ENCODE data around the gene FBLN1. TPM values are rescaled to one million over a fixed set of nuclear protein-coding genes. Genes with fewer than 3 reads are reported as not detected.

The FBLN1 gene
- total RNA-seq, 1 donor from 2014 or later: not detected

GRCh38 chr22:45543243-45543642 is 40.6 kb downstream of the FBLN1 start:
- Mint-ChIP-seq H3K27me3 (peaks cover 2% of the 10 kb centered on the region), H3K4me1 (peaks cover 19% of the 10 kb centered on the region), H3K27ac (no peak overlapping the region), H3K36me3 (ENCODE audit: low read depth) (no peaks in the 10 kb centered on the region), H3K9me3 (no peaks in the 10 kb centered on the region), H3K4me3 (no peak overlapping the region)
- DNase-seq (no peak), ATAC-seq (ENCODE audit: low read depth) (no peak)
- ChIA-PET POLR2A (no interaction called here), CTCF (no interaction called here)
- no peak for TF ChIP-seq CTCF (IDR thresholded peaks at IDR 0.05)
- intact Hi-C loops (cut with micrococcal nuclease): no loop called here

GRCh38 chr22:45544588-45545170 is 42.0 kb downstream of the FBLN1 start:
- no peak for TF ChIP-seq CTCF (IDR thresholded peaks at IDR 0.05)
- H3K27me3 Mint-ChIP-seq: peaks cover 2% of the 10 kb centered on the region
- DNase-seq: no peak
- H3K4me1 Mint-ChIP-seq: peaks cover 19% of the 10 kb centered on the region
- POLR2A ChIA-PET: no interaction called here
- no peak overlapping the region for H3K4me3 Mint-ChIP-seq
- CTCF ChIA-PET: no interaction called here
- no peak overlapping the region for H3K27ac Mint-ChIP-seq
- no peaks in the 10 kb centered on the region for H3K9me3 Mint-ChIP-seq
- intact Hi-C loops (cut with micrococcal nuclease): no loop called here
- no peak for ATAC-seq (ENCODE audit: low read depth)
- no peaks in the 10 kb centered on the region for H3K36me3 Mint-ChIP-seq (ENCODE audit: low read depth)

DNA sequence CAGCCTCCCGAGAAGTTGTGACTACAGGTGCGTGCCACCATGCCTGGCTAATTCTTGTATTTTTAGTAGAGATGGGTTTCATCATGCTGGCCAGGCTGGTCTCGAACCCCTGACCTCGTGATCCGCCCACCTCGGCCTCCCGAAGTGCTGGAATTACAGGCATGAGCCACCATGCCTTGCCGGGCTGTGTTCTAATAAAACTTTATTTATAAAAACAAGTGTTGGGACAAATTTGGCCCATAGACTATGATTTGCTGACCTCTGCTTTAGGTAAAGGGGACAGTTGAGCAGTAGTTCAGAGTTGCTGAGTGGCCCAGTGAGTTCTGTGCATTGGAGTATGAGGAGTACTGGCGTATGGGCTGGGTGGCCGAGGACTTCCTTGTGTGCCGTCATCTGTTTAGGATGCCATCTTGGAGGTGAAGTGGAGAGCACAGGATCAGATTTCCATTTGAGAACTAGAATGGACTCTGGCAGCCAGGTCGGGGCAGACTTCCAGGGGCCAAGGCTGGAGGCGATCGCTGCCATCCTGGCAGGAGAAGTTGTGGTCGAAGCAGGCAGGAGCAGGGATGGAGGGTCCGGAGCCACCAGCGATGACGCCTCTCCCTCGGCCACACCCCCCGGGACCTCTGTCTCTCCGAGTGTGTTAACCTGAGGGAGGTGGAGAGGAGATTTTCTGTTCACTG is 43.8 kb downstream of the FBLN1 start:
- Mint-ChIP-seq H3K36me3 (ENCODE audit: low read depth) (no peaks in the 10 kb centered on the region), H3K27me3 (peaks cover 5% of the 10 kb centered on the region), H3K9me3 (no peaks in the 10 kb centered on the region), H3K27ac (no peak overlapping the region), H3K4me3 (no peak overlapping the region), H3K4me1 (peaks cover 14% of the 10 kb centered on the region)
- intact Hi-C loops (cut with micrococcal nuclease): no loop called here
- CTCF ChIA-PET: no interaction called here
- DNase-seq (no peak), ATAC-seq (ENCODE audit: low read depth) (no peak)
- POLR2A ChIA-PET: no interaction called here
- no peak for TF ChIP-seq CTCF (IDR thresholded peaks at IDR 0.05)

DNA sequence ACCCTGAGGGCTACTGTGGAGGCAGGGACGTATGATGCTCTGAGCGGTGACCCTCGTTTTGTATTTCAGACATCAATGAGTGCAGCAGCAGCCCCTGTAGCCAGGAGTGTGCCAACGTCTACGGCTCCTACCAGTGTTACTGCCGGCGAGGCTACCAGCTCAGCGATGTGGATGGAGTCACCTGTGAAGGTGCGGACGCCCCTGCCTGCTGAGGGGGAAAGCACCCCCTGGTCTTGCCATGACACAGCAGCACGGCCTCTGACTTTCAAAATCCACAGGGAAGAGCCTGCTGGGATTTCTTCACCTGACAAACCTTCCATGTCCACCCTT is 44.3 kb downstream of the FBLN1 start:
- ATAC-seq (ENCODE audit: low read depth): no peak
- no peak for DNase-seq
- peaks cover 14% of the 10 kb centered on the region for H3K4me1 Mint-ChIP-seq
- ChIA-PET POLR2A (no interaction called here), CTCF (no interaction called here)
- no peak overlapping the region for H3K27ac Mint-ChIP-seq
- no peaks in the 10 kb centered on the region for H3K36me3 Mint-ChIP-seq (ENCODE audit: low read depth)
- H3K27me3 Mint-ChIP-seq: peaks cover 5% of the 10 kb centered on the region
- intact Hi-C loops (cut with micrococcal nuclease): no loop called here
- TF ChIP-seq CTCF (IDR thresholded peaks at IDR 0.05): no peak
- no peaks in the 10 kb centered on the region for H3K9me3 Mint-ChIP-seq
- no peak overlapping the region for H3K4me3 Mint-ChIP-seq

DNA sequence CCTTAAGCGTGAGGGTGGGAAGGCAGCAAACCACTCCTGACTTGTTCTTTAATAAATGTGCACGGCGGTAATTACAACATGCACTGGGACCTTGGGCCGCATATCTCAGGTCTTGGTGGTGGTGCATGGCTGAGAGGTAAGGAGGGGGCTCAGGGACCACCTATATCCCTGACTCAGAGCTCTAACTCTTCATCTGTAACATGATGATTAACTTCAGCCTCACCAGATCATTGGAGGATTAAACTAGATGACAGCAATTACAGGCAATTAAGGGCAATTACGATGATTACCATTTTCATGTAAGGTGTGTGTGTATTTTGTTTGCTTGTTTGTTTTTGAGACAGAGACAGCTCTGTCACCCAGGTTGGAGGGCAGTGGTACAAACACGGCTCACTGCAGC is 45.0 kb downstream of the FBLN1 start:
- ATAC-seq (ENCODE audit: low read depth) (no peak), DNase-seq (no peak)
- no peaks in the 10 kb centered on the region for H3K9me3 Mint-ChIP-seq
- H3K27ac Mint-ChIP-seq: no peak overlapping the region
- TF ChIP-seq CTCF (IDR thresholded peaks at IDR 0.05): no peak
- H3K36me3 Mint-ChIP-seq (ENCODE audit: low read depth): no peaks in the 10 kb centered on the region
- ChIA-PET CTCF (no interaction called here), POLR2A (no interaction called here)
- peaks cover 6% of the 10 kb centered on the region for H3K27me3 Mint-ChIP-seq
- intact Hi-C loops (cut with micrococcal nuclease): no loop called here
- H3K4me3 Mint-ChIP-seq: no peak overlapping the region
- H3K4me1 Mint-ChIP-seq: peaks cover 14% of the 10 kb centered on the region

All from activated B cell treated with CpG ODN at 0.5 μM for 24 hours (primary cell).